HG03175 (cell line): ENCODE measurements around the gene MFAP5.
A peak's percentile ranks its signal among the peaks of the same experiment; 100 is the strongest.
"Not testable (repeated sequence)": the region's sequence is repeated elsewhere in the genome, so short reads cannot be mapped to it uniquely, and the experiment has no call there.

ENCODE experiments used
- ATAC-seq: cut with Tn5 transposase; IDR thresholded peaks from one replicate; pipeline ENCODE4 v1.9.1; 2021; ENCODE audit warnings: mild to moderate bottlenecking, moderate library complexity; ENCODE audit not compliant: unreplicated experiment

Gene MFAP5

DNA sequence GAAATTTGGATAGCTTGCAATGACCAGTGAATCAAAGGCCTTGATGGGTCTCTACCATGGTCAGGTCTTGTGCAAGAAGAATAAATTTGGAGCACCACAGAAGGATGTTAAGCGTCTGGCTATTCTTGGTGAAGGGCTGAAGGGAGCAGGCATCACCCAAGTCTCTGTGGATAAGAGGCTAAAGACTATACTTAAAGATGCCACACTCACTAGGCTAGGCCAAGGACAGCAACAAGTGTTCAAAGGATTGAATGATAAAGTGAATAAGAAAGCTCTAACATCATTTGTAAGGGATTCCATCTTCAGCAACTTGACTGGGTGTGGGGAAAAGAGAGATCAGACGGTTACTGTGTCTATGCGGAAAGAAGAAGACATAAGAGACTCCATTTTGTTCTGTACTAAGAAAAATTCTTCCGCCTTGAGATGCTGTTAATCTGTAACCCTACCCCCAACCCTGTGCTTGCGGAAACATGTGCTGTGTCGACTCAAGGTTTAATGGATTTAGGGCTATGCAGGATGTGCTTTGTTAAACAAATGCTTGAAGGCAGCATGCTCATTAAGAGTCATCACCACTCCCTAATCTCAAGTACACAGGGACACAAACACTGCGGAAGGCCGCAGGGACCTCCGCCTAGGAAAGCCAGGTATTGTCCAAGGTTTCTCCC is 27.2 kb downstream of the MFAP5 start:
- ATAC-seq: not testable (repeated sequence)

DNA sequence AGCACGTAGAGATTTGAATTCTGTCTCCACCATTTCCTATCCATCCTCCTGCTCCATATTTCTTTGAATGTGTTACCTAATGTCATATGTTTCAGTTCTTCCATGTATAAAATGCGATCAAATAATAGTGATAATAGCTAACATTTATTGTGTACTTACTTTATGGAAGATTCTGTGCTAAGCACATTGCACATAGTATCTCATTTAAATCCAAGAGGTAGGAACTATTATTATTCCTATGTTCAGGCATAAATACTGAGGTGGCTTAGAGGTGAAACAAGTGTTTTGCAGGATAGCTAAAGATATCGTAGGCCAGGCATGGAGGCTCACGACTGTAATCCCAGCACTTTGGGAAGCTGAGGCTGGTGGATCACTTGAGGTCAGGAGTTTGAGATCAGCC is 32.5 kb downstream of the MFAP5 start:
- ATAC-seq: no peak

DNA sequence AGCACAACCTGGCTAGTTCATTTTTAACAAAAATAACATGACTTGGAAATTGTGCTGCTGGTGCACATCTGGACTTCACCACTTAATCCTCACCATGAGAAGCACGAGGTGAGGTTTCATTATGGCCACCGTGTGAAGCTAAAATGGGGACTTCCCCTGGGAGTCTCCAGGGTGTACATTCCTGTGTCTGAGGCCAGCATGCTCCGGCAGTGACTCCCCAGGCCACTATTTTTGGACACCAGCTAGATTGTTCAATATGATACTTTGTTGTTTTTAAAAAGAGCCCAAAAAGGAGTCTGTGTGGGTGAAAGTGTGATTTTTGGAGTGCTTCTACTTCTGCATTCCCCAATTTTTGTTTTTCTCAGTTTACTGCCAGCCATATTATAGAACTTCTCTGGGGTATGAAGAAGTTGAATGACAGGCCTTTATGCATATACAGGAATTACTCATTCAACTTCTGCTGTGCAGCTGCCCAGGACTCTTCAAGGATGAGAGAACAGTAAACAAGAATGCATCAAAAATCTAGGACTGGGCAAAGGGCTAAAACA is 33.1 kb downstream of the MFAP5 start:
- peak; percentile 95 for ATAC-seq

DNA sequence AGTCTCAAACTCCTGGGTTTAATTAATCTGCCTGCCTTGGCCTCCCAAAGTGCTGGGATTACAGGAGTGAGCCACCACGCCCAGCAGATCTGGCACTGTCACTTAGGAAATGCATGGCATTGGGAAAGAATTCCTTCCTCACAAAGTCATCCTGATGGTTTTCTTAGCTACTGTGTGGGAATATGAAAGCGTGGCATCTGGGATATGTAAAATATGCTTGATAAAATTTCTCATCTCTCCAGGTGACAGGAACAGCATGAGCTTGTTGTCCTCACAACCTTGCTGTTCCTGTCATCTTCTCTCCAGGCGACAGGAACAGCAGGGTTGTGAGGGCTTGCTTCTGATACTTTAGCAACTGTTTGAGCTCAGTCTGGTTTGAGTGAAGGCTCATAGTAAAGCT is 33.9 kb downstream of the MFAP5 start:
- no peak for ATAC-seq

DNA sequence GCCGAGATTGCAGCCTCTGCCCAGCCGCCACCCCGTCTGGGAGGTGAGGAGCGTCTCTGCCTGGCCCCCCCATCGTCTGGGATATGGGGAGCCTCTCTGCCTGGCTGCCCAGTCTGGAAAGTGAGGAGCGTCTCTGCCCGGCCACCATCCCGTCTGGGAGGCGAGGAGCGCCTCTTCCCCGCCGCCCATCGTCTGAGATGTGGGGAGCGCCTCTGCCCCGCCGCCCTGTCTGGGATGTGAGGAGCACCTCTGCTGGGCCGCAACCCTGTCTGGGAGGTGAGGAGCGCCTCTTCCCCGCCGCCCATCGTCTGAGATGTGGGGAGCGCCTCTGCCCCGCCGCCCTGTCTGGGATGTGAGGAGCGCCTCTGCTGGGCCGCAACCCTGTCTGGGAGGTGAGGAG is 37.9 kb downstream of the MFAP5 start:
- not testable (repeated sequence) for ATAC-seq

DNA sequence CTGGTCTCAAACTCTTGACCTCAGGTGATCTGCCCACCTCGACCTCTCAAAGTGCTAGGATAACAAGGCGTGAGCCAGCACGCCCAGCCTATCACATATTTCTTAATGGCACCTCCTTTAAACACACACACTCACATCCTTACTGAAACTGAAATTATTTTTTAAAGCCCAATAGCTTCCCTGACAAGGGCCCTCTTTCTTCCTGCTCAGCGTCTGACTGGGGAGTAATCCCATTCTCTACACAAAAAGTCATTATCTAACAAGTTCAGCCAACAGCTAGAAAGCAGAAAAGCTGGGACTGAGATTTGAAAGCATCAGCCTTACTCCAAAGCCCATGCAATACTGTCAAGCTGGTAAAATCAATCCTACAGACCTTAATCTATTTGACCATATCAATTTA is 40.0 kb downstream of the MFAP5 start:
- ATAC-seq: no peak

DNA sequence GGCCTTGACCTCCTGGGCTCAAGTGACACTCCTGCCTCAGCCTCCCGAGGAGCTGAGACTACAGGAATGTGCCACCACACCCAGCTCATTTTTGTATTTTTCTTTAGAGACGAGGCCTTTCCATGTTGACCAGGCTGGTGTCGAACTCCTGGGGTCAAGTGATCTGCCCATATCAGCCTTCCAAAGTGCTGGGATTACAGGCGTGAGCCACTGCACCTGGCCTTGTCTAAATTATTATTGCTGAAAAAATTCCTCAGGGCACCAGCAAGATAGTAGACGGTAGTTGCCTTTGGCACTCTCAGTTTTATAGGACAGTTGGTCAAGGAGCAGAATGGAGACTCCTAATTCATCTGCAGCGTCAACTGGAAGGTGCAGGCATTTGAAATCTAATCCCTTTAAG is 47.4 kb downstream of the MFAP5 start:
- ATAC-seq: no peak

DNA sequence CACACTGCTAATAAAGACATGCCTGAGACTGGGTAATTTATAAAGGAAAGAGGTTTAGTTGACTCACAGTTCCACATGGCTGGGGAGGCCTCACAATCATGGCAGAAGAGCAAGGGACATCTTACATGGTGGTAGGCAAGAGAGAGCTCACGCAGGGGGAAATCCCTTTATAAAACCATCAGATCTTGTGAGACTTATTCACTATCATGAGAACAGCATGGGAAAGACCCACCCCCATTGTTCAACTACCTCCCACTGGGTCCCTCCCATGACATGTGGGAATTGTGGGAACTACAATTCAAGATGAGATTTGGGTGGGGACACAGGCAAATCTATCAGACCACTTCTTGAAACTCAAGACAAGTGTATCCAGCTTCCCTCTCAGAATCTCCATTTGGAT is 48.7 kb downstream of the MFAP5 start:
- not testable (repeated sequence) for ATAC-seq

DNA sequence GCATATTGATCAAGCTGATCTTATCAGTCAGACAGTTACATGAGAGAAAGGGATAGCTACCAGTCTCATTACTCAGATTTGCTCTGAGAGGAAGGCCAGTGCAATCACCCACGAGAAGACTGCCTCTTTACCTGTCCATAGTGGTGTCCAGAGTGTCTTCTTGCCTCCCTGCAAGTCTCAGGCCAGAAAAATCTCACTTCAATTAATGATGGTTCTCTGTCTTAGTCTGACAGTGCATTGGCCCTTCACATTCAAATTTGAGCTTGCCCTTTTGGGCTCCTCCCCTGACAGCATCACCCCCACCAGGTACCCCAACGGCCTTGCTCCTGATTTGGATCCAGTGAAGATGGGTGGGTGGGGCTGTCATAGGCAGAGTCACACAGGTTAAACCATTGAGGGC is 50.0 kb downstream of the MFAP5 start, which contains the start of gene AICDA:
Gene AICDA (minus strand): TSS at position 231 of the 400 bp plus-strand sequence. CDS start 92 bp downstream, at position 139.
- no peak for ATAC-seq

DNA sequence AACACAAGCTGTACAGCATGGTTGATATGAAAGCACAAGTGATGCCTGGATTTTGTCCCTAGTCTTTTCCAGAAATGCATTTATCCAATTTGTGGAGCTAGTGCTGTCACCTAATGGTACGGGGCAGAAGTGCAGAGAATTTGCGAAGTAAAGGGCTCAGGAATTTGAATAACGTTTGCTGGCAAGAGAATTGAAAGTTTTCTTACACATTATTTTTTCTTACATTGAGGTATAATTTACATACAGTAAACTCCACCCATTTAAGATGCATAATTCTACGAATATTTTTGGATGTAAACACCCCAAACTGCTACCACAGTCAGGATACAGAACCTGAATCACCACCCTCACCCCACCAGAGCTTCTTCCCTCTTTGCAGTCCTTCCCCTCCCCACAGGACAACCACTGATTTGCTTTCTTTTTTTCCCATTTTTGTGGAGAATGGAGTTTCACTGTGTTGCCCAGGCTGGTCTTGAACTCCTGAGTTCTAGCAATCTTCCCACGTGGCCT is 53.5 kb downstream of the MFAP5 start:
- no peak for ATAC-seq

DNA sequence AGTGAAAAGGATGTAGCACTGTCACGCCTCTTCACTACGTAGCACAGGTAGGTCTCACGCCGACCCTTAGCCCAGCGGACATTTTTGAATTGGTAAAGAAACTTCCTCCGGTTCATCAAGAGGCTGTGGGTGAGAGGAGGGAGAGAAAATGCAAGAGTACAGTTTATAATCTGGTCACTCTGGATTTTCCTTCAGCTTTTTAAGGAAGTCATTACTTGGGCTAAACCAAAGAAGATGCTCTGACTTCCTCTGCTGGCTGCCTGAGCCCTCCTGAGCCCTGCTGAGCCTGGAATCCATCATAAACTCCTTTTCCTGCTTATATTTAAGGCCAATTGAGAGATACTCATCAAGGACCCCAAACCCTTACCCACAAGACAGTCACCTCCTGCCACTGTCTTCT is 55.7 kb downstream of the MFAP5 start:
- no peak for ATAC-seq

DNA sequence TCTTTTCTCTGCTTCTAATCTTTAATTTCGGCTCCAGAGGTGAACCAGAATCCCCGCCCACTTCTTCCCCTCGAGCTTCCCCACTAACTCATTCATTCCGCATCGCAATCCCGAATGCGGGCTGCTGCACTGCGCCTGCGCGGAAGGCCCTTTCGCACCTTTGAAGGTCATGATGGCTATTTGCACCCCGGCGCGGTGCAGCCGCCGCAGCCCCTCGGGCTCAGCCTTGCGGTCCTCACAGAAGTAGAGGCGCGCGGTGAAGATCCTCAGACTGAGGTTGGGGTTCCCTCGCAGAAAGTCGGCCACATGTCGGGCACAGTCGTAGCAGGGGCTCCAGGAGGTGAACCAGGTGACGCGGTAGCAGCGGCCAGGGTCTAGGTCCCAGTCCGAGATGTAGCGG is 57.6 kb downstream of the MFAP5 start:
- ATAC-seq: no peak

DNA sequence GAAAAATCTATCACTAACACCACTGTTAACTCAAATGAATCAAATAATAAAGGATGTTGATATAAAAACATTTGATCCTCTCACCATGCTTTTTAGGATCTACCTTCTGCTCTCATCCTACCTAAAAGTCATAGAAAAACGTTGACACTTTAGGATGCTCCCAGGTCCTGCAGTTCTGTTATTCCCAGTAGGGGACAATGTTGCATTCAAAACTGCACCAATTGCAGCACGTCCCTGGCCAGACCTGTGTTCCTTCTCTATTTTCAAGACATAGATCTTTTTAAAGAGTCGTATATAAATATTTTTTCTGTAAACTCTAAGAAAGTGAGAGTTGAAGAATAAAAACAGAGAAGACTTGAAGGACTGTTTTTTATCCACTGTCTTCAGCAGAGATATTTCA is 58.8 kb downstream of the MFAP5 start:
- ATAC-seq: no peak

DNA sequence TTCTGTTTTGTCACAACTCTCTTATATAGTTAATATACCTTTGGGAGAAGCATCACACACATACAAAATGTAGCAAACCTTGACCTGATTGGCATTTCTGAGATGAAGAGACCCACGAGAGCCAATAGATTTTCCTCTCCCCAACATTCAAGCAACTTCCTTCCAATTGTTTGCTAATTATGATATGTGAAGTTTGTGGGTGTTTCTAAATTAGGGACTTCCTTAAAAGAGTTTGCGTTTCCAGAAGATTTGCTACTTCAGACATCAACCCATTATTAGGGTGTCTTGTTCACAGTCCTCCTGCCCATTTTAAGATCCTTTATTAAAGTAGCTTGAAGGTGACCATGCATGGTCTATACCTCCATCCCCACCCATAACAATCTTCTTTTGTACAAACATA is 59.3 kb downstream of the MFAP5 start:
- ATAC-seq: no peak

DNA sequence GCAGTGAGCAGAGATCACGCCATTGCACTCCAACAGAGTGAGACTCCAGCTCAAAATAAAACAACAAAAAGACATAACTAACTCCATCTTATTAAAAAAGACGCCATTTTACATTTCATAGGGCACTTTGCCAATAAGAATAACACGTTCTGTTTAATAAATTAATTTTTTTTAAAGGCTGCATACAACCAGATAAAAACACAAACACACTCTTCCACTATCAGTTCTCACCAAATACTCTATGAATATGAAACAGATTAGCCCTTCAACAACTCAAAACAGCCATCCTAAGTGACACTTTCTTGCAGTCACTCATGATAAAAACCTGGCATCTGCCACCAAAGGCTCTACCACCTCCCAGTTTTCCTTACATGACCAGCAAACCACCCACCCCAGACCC is 66.1 kb downstream of the MFAP5 start:
- no peak for ATAC-seq
